Left lung (tissue), 10 donors: ENCODE results near the gene ERO1A. TPM values are rescaled to one million over a fixed set of nuclear protein-coding genes. Genes with fewer than 3 reads are reported as not detected.

ENCODE experiments used
- ATAC-seq: fragments of 200-7000 bp; cut with Tn5 transposase; one replicate; pipeline ENCODE4 v1.9.1; 2020; ENCODE audit warnings: moderate library complexity
- DNase-seq, 4 donors: peaks; one replicate each; pipeline ENCODE4 v3.0.0-alpha.2; 2013 to 2020
- H3K27ac ChIP-seq, 2 donors: fragments of 200-600 bp; sonication (generic) in 1 of 2; one replicate each; pipeline versions ENCODE4 v1.5.0 to v1.8.0; 2020 to 2021
- H3K27me3 ChIP-seq, 2 donors: fragments of 200-600 bp; sonication (generic) in 1 of 2; one replicate each; pipeline versions ENCODE4 v1.5.0 to v1.8.0; 2020 to 2021
- H3K36me3 ChIP-seq, 2 donors: fragments of 200-600 bp; sonication (generic) in 1 of 2; one replicate each; pipeline versions ENCODE4 v1.5.0 to v1.8.0; 2020 to 2021
- H3K4me1 ChIP-seq, 2 donors: fragments of 200-600 bp; one replicate each; pipeline ENCODE4 v1.8.0; 2021
- H3K4me3 ChIP-seq, 2 donors: fragments of 200-600 bp; sonication (generic) in 1 of 2; one replicate each; pipeline versions ENCODE4 v1.5.0 to v1.8.0; 2020 to 2021; ENCODE audit warnings: mild to moderate bottlenecking in 1 of 2
- H3K9me3 ChIP-seq, 2 donors: fragments of 200-600 bp; sonication (generic) in 1 of 2; one replicate each; pipeline versions ENCODE4 v1.5.0 to v1.8.0; 2020 to 2021
- intact Hi-C, 2 donors: fragments of 100-400 bp; cut with DNase I; formaldehyde crosslinking; loops; one replicate each; pipeline versions ENCODE4 v1.11.2 to v1.14.2; 2022
- polyA plus RNA-seq, 6 donors: library from polyadenylated mRNA; unstranded; fragments of 120-200 nt; gene quantifications; one replicate each; pipeline ENCODE4 v1.2.1, GENCODE V29; 2013; ENCODE audit not compliant: insufficient read length in 6 of 6
- total RNA-seq, 2 donors: library from RNA; stranded (reverse); fragmentation: NEBNext Ultra II Directional; extraction: Animal tissue kit (Norgen Biotek cat#: 25700); gene quantifications; one replicate each; pipeline ENCODE4 v1.2.1, GENCODE V29; 2021
- TF ChIP-seq, protein P1 (sequence below), 2 donors: fragments of 200-600 bp; sonication (generic) in 1 of 2; IDR thresholded peaks; one replicate each; pipeline versions ENCODE4 v1.5.0 to v1.8.0; 2021; ENCODE audit warnings: antibody characterized with exemption in 2 of 2
- donor health status: DM: no; HTN: yes; CAD: no.
- donor health status: DM: no; HTN: no; CAD: no.

ERO1A gene
- total and polyA plus RNA-seq, 8 donors = 27.5 to 70.6 (median 31.6) TPM

DNA sequence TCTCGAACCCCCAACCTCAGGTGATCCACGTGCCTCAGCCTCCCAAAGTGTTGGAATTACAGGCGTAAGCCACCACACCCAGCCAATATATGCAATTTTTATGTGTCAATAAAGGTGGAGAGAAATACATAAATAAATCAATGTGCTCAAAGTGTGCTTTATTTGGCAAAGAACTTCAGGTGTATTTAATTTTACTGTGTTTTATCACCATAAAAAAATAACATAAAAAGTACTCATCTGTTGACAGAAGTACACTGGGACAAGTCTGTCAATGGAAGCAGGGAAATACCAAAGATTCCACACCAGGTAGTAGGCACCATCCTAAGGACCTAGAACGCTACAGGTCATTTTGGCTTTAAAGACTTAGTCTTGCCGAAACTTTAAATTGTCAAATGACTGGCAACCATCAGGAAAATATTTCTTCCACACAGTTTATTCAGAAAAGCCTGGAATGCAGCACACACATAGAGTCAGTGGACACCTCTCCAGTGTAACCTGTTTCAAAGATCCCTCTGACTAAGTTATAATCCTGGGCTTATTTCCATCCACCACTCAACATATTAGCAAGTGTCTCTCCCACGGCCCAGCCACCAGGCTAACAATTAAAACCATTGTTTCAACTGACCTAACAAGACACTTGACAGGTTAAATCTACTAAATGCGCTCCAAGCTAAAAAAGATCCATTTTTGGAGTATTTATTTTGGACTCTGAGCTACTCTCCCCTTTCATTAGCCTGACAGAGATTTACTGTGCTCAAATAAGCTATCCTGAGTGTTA lies 4.2 kb downstream of the ERO1A start:
- DNase-seq (no peak), ATAC-seq (no peak)
- Histone ChIP-seq H3K27ac (no peak overlapping the region), H3K36me3 (no peaks in the 10 kb centered on the region), H3K4me3 (no peak overlapping the region), H3K9me3 (no peaks in the 10 kb centered on the region), H3K4me1 (peaks cover 9 to 47% of the 10 kb centered on the region in 2 donors), H3K27me3 (no peaks in the 10 kb centered on the region)
- intact Hi-C loops = no loop called here
- TF ChIP-seq, protein P1, sequence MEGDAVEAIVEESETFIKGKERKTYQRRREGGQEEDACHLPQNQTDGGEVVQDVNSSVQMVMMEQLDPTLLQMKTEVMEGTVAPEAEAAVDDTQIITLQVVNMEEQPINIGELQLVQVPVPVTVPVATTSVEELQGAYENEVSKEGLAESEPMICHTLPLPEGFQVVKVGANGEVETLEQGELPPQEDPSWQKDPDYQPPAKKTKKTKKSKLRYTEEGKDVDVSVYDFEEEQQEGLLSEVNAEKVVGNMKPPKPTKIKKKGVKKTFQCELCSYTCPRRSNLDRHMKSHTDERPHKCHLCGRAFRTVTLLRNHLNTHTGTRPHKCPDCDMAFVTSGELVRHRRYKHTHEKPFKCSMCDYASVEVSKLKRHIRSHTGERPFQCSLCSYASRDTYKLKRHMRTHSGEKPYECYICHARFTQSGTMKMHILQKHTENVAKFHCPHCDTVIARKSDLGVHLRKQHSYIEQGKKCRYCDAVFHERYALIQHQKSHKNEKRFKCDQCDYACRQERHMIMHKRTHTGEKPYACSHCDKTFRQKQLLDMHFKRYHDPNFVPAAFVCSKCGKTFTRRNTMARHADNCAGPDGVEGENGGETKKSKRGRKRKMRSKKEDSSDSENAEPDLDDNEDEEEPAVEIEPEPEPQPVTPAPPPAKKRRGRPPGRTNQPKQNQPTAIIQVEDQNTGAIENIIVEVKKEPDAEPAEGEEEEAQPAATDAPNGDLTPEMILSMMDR (IDR thresholded peaks at IDR 0.05) = no peak

DNA sequence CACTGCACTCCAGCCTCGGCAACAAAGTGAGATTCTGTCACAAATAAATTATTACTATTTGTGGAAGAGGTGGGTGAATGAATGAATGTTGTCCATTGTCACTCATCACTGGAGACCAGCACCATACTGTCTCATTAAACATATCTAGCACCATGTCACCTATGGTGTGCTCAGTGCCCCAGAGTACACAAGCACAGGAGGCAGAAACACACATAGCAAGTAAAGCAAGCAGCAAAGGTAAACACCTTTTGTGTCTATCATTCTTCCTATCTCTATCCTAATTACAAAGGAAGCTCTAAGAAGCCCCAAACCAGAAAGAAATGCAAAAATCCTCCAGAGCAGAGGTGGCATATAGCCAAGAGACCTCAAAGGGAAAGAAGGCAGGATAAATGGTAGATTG lies 9.2 kb downstream of the ERO1A start:
- Histone ChIP-seq H3K27me3 (no peaks in the 10 kb centered on the region), H3K36me3 (peaks cover 0 to 9% of the 10 kb centered on the region in 2 donors), H3K9me3 (no peaks in the 10 kb centered on the region), H3K27ac (no peak overlapping the region), H3K4me3 (no peak overlapping the region), H3K4me1 (peaks cover 0 to 16% of the 10 kb centered on the region in 2 donors)
- intact Hi-C loops = no loop called here
- TF ChIP-seq, protein P1 (IDR thresholded peaks at IDR 0.05) = no peak
- no peak for ATAC-seq
- no peak for DNase-seq

DNA sequence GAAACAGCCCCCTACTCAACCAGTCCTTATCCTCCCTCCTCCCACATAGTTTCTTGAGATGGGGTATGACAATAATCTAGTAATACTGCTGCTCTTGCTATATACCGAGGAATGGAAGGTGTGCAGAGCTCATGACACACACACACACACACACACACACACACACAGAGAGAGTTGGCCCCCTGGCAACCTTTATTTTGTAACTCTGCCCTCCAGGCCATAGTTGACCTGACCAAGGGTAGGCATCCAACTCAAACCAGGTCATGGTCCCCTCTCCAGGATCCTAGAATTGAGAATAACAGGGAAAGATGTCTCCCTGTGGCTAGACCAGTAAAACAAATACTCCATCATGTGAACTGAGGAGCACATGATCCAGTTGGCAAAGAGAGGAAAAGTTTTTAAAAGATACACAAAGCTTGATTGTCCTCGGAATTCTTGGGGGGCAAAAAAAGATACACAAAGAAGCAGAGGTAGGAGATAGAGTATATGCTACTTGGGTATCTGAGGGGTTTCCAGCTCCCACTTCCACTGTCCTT lies 11.3 kb downstream of the ERO1A start:
- Histone ChIP-seq H3K4me1 (peaks cover 0 to 14% of the 10 kb centered on the region in 2 donors), H3K27me3 (no peaks in the 10 kb centered on the region), H3K36me3 (peaks cover 0 to 19% of the 10 kb centered on the region in 2 donors), H3K4me3 (no peak overlapping the region), H3K27ac (no peak overlapping the region), H3K9me3 (no peaks in the 10 kb centered on the region)
- TF ChIP-seq, protein P1 (IDR thresholded peaks at IDR 0.05) = no peak
- ATAC-seq (no peak), DNase-seq (no peak)
- intact Hi-C loops = no loop called here

DNA sequence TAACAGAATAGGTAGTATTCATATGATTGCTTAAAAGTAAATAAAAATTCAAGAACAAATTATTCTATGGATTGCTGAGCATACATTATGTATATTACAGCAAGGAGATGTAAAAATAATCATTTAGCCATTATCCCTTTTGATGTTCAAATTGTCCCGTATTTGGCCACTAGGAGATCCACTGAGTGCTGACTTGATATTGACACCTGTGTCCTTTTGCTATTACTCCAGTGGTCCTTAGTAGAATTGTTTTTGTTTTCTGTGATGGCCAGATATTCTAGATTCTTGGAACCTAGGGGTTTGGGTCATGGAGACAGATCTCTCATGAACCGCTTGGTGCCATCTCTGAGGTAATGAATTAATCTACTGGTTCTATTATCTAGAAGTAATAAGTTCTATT lies 16.8 kb downstream of the ERO1A start:
- Histone ChIP-seq H3K36me3 (peaks cover 0 to 60% of the 10 kb centered on the region in 2 donors), H3K4me3 (no peak overlapping the region), H3K4me1 (no peaks in the 10 kb centered on the region), H3K9me3 (no peaks in the 10 kb centered on the region), H3K27ac (no peak overlapping the region), H3K27me3 (no peaks in the 10 kb centered on the region)
- no peak for ATAC-seq
- no peak for DNase-seq
- intact Hi-C loops = no loop called here
- TF ChIP-seq, protein P1 (IDR thresholded peaks at IDR 0.05) = no peak

DNA sequence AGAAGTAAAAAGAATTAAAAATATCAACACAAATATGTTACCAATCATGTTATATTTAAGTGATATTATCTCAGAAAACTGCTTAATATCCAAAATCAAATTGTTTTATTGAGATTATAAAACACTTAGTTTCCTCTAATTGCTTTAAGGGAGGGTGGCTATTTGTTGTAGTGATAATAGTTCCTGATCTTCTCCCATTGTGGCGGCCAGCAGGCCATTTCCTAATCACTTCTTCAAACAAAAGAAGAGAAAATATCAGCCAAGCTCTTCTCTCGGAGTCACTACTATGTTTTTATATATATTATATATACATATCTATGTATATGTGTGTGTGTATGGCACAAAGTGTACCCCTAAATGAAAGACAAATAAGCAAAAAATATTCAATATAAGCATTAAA lies 31.5 kb downstream of the ERO1A start:
- H3K36me3 ChIP-seq = peaks cover 0 to 75% of the 10 kb centered on the region in 2 donors

More for the DNA sequence above, 31.5 kb downstream of the ERO1A start:
- intact Hi-C loops = no loop called here
- Histone ChIP-seq H3K4me3 (no peak overlapping the region), H3K4me1 (no peaks in the 10 kb centered on the region), H3K27me3 (no peaks in the 10 kb centered on the region), H3K9me3 (no peaks in the 10 kb centered on the region), H3K27ac (no peak overlapping the region)
- DNase-seq = no peak
- TF ChIP-seq, protein P1 (IDR thresholded peaks at IDR 0.05) = no peak
- ATAC-seq = no peak
